ENCODE measurements around the gene GCG. TPM values are rescaled to one million over a fixed set of nuclear protein-coding genes. Genes with fewer than 3 reads are reported as not detected.
A peak's percentile ranks its signal among the peaks of the same experiment; 100 is the strongest.

GCG gene
- polyA plus RNA-seq, 4 donors, result 4.1 to 236 (median 14.1) TPM

DNA sequence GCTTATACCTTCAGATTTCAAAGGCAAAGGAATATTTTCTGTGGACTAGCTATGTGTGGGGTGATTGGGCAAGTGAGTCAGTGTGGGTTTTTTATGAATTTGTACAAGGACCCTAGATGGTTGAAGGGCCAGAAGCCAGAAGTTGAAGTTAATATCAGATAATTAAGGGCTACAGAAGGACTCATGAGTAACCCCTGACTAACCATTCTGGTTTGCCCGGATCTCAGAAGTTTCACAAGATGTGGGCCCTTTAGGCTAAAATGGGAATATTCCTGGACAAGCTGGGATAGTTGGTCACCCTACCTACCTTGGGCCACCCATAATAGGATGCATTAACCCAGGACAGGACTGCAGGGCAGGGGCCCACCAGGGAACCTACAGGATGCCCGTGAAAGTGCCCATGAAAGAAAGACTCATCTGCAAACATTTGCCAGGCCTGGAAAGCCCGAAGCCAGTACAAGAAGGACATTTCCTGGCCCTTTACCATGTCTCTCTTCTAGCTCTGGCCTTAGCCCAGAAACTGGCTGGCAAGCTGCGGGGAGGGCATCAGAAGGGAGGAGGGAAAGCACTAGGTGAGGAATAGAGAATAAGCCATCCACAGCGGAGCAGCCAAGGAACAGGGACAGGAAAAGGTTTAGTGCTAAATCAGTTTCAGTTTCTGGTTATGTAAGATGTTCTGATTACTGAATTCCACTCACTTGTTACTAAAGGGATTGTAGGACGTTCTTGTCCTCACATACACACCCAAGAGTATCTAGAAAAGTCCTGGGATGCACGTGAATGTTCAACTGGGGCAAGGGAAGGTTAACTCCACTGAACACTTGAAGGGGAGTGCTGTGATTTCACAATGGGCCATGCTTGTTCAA, 33.6 kb downstream of the GCG start:
- 42 to 49% (median 42%) methylated on average over 7 of the region's 7 CpGs for WGBS, 3 donors
- peak overlapping the region in 1 of 3 donors; percentile 52 for H3K27ac ChIP-seq (ENCODE audit: low read depth in 1 of 3, low read length in 2 of 3)
- peak; percentile 37 to 42 for DNase-seq
- peaks cover 0 to 1% (median 0%) of the 10 kb centered on the region in 3 donors for H3K4me1 ChIP-seq (ENCODE audit: control insufficient read depth in 3 of 3, insufficient read depth in 2 of 3, low read depth in 1 of 3, low read length in 2 of 3)
- no peak overlapping the region for H3K4me3 ChIP-seq (ENCODE audit: low read depth in 1 of 3, low read length in 3 of 3)
- H3K36me3 ChIP-seq (ENCODE audit: control insufficient read depth in 3 of 3, insufficient read depth in 2 of 3, low read depth in 1 of 3, low read length in 3 of 3), result no peaks in the 10 kb centered on the region
- FAIRE-seq, result no peak
- no peaks in the 10 kb centered on the region for H3K27me3 ChIP-seq (ENCODE audit: control insufficient read depth in 3 of 3, insufficient read depth in 3 of 3, low read length in 3 of 3)
- H3K9me3 ChIP-seq (ENCODE audit: control insufficient read depth in 2 of 2, insufficient read depth in 1 of 2, low read depth in 1 of 2, low read length in 1 of 2), result no peaks in the 10 kb centered on the region

DNA sequence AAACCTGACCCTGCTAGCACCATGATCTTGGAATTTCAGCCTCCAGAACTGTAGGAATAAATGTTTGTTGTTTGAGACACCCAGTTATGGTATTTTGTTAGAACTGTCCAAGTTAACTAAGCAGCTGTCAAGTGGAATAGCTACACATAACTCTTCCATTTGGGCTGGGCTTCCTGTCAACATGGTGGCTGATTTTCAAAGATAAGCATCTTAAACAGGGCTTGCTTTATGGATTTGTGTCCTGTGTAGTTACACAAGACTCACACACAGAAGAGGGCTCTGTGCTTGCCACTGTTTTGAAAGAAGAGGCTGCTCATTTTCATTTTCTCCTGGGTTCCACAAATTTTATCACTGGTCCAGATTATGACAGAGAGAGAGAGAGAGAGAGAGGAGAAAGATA, 35.7 kb downstream of the GCG start:
- Histone ChIP-seq H3K4me3 (ENCODE audit: low read depth in 1 of 3, low read length in 3 of 3) (no peak overlapping the region), H3K9me3 (ENCODE audit: control insufficient read depth in 2 of 2, insufficient read depth in 1 of 2, low read depth in 1 of 2, low read length in 1 of 2) (no peaks in the 10 kb centered on the region), H3K27me3 (ENCODE audit: control insufficient read depth in 3 of 3, insufficient read depth in 3 of 3, low read length in 3 of 3) (no peaks in the 10 kb centered on the region), H3K27ac (ENCODE audit: low read depth in 1 of 3, low read length in 2 of 3) (no peak overlapping the region), H3K36me3 (ENCODE audit: control insufficient read depth in 3 of 3, insufficient read depth in 2 of 3, low read depth in 1 of 3, low read length in 3 of 3) (no peaks in the 10 kb centered on the region), H3K4me1 (ENCODE audit: control insufficient read depth in 3 of 3, insufficient read depth in 2 of 3, low read depth in 1 of 3, low read length in 2 of 3) (peaks cover 0 to 9% (median 3%) of the 10 kb centered on the region in 3 donors)
- DNase-seq (no peak), FAIRE-seq (no peak)

DNA sequence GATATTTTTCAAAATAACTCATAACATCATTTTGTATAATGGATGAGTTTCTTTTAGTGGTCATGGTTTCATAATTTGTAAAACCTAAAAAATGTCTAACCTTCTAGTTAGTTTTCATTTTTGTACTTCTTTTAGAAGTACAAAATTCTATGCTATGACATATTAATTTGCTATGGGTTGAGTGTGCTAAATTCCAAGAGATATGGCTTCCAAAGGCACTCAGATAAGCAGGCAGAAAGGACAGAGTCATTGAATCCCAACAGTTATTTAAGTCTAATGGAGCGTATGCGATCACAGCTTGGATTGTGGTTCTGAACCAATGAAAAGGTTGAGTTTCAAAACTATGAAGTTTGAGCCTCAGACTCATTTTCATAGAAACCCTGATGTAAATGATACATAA, 37.0 kb downstream of the GCG start:
- no peak for FAIRE-seq
- WGBS, 3 donors, result 99 to 100% (median 100%) methylated on average over 2 of the region's 2 CpGs

DNA sequence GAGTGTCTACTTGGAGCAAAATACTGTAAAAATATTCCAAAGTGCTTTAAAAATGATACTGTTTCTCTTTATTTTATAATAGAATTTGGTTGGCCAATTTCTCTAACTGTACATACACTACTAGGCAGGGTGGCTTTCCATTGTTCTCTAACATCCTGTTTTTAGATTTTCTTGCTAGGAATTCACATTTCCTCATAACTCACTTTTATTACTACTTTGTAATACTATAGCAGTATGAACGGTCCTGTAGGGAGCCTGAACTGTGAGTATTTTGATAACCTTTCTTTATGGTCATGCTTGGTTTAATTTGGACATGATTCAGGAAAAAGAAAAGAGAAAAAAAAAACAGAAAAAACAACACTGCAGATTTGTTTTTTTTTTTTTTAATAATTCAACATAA, 37.8 kb downstream of the GCG start:
- FAIRE-seq, result no peak
- Histone ChIP-seq H3K27ac (ENCODE audit: low read depth in 1 of 3, low read length in 2 of 3) (no peak overlapping the region), H3K4me1 (ENCODE audit: control insufficient read depth in 3 of 3, insufficient read depth in 2 of 3, low read depth in 1 of 3, low read length in 2 of 3) (peaks cover 0 to 9% (median 3%) of the 10 kb centered on the region in 3 donors), H3K36me3 (ENCODE audit: control insufficient read depth in 3 of 3, insufficient read depth in 2 of 3, low read depth in 1 of 3, low read length in 3 of 3) (no peaks in the 10 kb centered on the region), H3K4me3 (ENCODE audit: low read depth in 1 of 3, low read length in 3 of 3) (no peak overlapping the region), H3K27me3 (ENCODE audit: control insufficient read depth in 3 of 3, insufficient read depth in 3 of 3, low read length in 3 of 3) (no peaks in the 10 kb centered on the region), H3K9me3 (ENCODE audit: control insufficient read depth in 2 of 2, insufficient read depth in 1 of 2, low read depth in 1 of 2, low read length in 1 of 2) (no peaks in the 10 kb centered on the region)
- DNase-seq, result no peak
- 39 to 56% (median 44%) methylated on average over 1 of the region's 1 CpG for WGBS, 3 donors

More for the DNA sequence above, 37.0 kb downstream of the GCG start:
- Histone ChIP-seq H3K36me3 (ENCODE audit: control insufficient read depth in 3 of 3, insufficient read depth in 2 of 3, low read depth in 1 of 3, low read length in 3 of 3) (no peaks in the 10 kb centered on the region), H3K9me3 (ENCODE audit: control insufficient read depth in 2 of 2, insufficient read depth in 1 of 2, low read depth in 1 of 2, low read length in 1 of 2) (no peaks in the 10 kb centered on the region), H3K27ac (ENCODE audit: low read depth in 1 of 3, low read length in 2 of 3) (no peak overlapping the region), H3K4me1 (ENCODE audit: control insufficient read depth in 3 of 3, insufficient read depth in 2 of 3, low read depth in 1 of 3, low read length in 2 of 3) (peaks cover 0 to 9% (median 3%) of the 10 kb centered on the region in 3 donors), H3K27me3 (ENCODE audit: control insufficient read depth in 3 of 3, insufficient read depth in 3 of 3, low read length in 3 of 3) (no peaks in the 10 kb centered on the region), H3K4me3 (ENCODE audit: low read depth in 1 of 3, low read length in 3 of 3) (no peak overlapping the region)
- DNase-seq, result no peak

DNA sequence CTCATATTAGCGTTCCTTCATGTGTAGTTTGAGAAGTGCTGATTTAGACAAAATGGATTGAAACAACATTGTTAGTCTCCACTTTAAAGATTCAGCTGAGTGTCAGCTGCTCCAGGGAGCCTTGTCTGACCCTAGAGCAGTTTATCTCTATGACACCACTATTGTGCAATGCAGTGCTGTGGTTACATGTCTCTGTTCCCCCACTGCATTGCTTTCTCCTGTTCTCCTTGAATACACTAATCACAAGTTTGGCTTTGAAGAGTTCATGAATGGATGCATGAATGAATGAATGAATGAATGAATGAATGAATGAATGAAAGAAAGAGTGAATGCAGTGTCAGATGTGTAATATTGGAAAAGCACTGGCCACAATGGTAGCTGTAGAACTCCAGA, 38.3 kb downstream of the GCG start:
- DNase-seq (peak in 1 of 2 donors; percentile 82), FAIRE-seq (no peak)
- H3K4me3 ChIP-seq (ENCODE audit: low read depth in 1 of 3, low read length in 3 of 3), result no peak overlapping the region
- peaks cover 0 to 9% (median 3%) of the 10 kb centered on the region in 3 donors for H3K4me1 ChIP-seq (ENCODE audit: control insufficient read depth in 3 of 3, insufficient read depth in 2 of 3, low read depth in 1 of 3, low read length in 2 of 3)
- H3K36me3 ChIP-seq (ENCODE audit: control insufficient read depth in 3 of 3, insufficient read depth in 2 of 3, low read depth in 1 of 3, low read length in 3 of 3), result no peaks in the 10 kb centered on the region
- no peaks in the 10 kb centered on the region for H3K27me3 ChIP-seq (ENCODE audit: control insufficient read depth in 3 of 3, insufficient read depth in 3 of 3, low read length in 3 of 3)
- H3K27ac ChIP-seq (ENCODE audit: low read depth in 1 of 3, low read length in 2 of 3), result peak overlapping the region in 1 of 3 donors; percentile 30
- 64 to 88% (median 85%) methylated on average over 1 of the region's 1 CpG for WGBS, 3 donors
- H3K9me3 ChIP-seq (ENCODE audit: control insufficient read depth in 2 of 2, insufficient read depth in 1 of 2, low read depth in 1 of 2, low read length in 1 of 2), result no peaks in the 10 kb centered on the region

DNA sequence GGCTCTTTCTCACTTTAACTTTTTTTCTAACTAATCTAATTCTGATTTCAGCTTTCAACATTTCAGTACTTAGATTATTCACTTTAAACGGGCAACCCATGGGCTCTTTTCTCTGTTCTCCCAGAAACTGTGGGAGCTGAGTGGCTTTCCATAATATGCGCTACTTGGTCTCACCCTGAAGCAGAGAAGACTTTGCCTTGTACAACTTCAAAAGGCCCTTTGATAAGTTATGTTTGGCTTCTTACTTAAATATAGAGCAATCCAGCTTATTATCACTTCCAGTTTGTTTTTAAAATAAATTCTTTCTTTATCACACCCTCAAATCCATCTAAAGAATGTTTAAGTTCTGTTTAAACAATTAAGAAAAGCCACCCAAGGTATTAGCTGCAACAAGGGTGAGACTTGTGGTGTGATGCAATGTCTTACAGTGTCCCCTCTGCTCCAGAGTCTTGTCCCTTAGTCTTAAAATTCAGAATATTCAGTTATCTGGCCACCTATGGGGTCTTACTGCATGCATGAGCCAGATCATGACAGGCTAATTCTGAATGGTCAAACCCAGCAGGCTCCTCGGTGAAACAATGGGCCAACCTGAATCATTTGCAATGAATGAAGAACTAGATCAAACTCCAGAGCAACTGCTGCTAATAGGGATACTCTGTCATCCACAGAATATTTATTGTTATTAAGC, 38.8 kb downstream of the GCG start:
- DNase-seq (no peak), FAIRE-seq (no peak)
- Histone ChIP-seq H3K27me3 (ENCODE audit: control insufficient read depth in 3 of 3, insufficient read depth in 3 of 3, low read length in 3 of 3) (no peaks in the 10 kb centered on the region), H3K4me1 (ENCODE audit: control insufficient read depth in 3 of 3, insufficient read depth in 2 of 3, low read depth in 1 of 3, low read length in 2 of 3) (peaks cover 0 to 9% (median 3%) of the 10 kb centered on the region in 3 donors), H3K9me3 (ENCODE audit: control insufficient read depth in 2 of 2, insufficient read depth in 1 of 2, low read depth in 1 of 2, low read length in 1 of 2) (no peaks in the 10 kb centered on the region), H3K27ac (ENCODE audit: low read depth in 1 of 3, low read length in 2 of 3) (peak overlapping the region in 1 of 3 donors; percentile 30), H3K4me3 (ENCODE audit: low read depth in 1 of 3, low read length in 3 of 3) (no peak overlapping the region), H3K36me3 (ENCODE audit: control insufficient read depth in 3 of 3, insufficient read depth in 2 of 3, low read depth in 1 of 3, low read length in 3 of 3) (no peaks in the 10 kb centered on the region)
- 81% methylated on average over 3 of the region's 3 CpGs for WGBS, 3 donors

DNA sequence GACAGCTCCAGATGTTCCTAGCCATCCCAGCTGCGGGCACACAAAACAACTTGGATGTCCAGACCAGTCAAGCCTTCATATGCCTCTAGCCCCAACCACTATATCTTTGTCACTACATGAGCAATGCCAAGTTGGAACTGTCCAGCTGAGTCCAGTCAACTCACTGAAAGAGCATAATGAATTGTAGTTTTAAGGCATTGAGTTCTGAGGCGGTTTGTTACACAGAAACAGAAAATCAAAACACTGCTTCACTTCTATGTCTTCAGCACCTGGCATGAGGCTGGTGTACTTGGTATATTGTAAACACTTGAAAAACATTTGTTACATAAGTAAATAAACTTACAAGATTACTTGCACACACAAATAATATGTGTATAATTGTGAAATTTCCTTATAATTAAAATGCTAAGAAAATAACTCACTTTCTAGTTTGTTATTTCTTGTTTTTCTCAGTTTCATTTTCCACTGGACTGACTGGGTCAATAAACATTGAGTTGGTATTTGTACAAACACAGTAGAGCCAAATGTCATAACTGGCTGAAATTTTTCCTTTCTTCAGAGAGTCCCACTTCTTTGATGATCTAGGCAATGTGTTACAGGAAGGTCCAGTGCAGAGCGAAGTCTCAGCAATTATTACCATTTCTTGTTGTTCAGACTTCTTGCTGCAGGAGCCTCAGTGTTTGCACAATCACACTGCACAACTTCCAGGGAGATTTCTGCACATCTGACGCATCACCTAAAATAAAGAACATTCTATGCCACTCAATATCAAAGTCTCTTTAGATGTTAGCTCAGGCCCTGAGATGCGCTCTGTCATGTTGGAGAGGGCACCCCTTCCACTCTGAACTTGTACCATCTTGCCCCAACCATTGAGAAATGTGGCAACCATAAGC, 39.8 kb downstream of the GCG start:
- Histone ChIP-seq H3K4me1 (ENCODE audit: control insufficient read depth in 3 of 3, insufficient read depth in 2 of 3, low read depth in 1 of 3, low read length in 2 of 3) (peaks cover 0 to 14% (median 3%) of the 10 kb centered on the region in 3 donors), H3K4me3 (ENCODE audit: low read depth in 1 of 3, low read length in 3 of 3) (no peak overlapping the region), H3K36me3 (ENCODE audit: control insufficient read depth in 3 of 3, insufficient read depth in 2 of 3, low read depth in 1 of 3, low read length in 3 of 3) (no peaks in the 10 kb centered on the region), H3K27me3 (ENCODE audit: control insufficient read depth in 3 of 3, insufficient read depth in 3 of 3, low read length in 3 of 3) (no peaks in the 10 kb centered on the region), H3K27ac (ENCODE audit: low read depth in 1 of 3, low read length in 2 of 3) (no peak overlapping the region), H3K9me3 (ENCODE audit: control insufficient read depth in 2 of 2, insufficient read depth in 1 of 2, low read depth in 1 of 2, low read length in 1 of 2) (no peaks in the 10 kb centered on the region)
- DNase-seq (peak in 1 of 2 donors; percentile 26), FAIRE-seq (no peak)
- WGBS, 3 donors, result 77 to 92% (median 90%) methylated on average over 5 of the region's 5 CpGs

DNA sequence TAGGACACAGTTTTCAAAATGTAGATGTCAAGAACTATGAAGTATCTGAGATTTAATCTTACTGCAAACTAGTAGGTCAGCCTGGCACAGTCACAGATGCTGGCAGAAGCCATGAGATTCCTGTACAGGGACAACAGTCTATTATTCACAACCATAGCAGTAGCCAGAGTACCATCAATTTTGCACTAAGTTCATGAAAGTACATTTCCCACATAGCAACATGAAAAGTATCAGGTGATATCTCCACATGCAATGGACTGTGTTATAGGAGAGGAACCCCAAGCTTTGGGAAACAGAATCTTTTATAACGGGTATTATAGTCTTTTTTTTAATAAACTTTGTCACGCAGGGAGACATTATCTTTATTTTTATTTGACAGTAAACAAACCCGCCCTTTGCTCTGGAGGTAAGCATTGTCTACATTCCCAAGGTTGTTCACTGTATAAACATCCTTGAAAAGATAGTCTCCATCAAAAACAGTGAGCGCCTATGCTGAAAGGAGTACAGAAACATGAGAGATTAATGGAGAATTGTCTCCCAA, 44.6 kb downstream of the GCG start:
- no peak overlapping the region for H3K27ac ChIP-seq (ENCODE audit: low read depth in 1 of 3, low read length in 2 of 3)
- FAIRE-seq (no peak), DNase-seq (peak; percentile 22 to 39)
- no peaks in the 10 kb centered on the region for H3K9me3 ChIP-seq (ENCODE audit: control insufficient read depth in 2 of 2, insufficient read depth in 1 of 2, low read depth in 1 of 2, low read length in 1 of 2)
- H3K4me1 ChIP-seq (ENCODE audit: control insufficient read depth in 3 of 3, insufficient read depth in 2 of 3, low read depth in 1 of 3, low read length in 2 of 3), result peaks cover 0 to 6% (median under 1%) of the 10 kb centered on the region in 3 donors
- 15 to 49% (median 39%) methylated on average over 4 of the region's 4 CpGs for WGBS, 3 donors
- H3K4me3 ChIP-seq (ENCODE audit: low read depth in 1 of 3, low read length in 3 of 3), result no peak overlapping the region
- H3K36me3 ChIP-seq (ENCODE audit: control insufficient read depth in 3 of 3, insufficient read depth in 2 of 3, low read depth in 1 of 3, low read length in 3 of 3), result no peaks in the 10 kb centered on the region
- H3K27me3 ChIP-seq (ENCODE audit: control insufficient read depth in 3 of 3, insufficient read depth in 3 of 3, low read length in 3 of 3), result no peaks in the 10 kb centered on the region

Data from small intestine (tissue), 7 donors.